HUES64 (cell line): Measurements from ENCODE around the gene RPP21. TPM values are rescaled to one million over a fixed set of nuclear protein-coding genes. Genes with fewer than 3 reads are reported as not detected.

Experiments
- H3K27ac ChIP-seq: 2 replicates; pipeline ENCODE4 v1.7.0; 2013; ENCODE audit warnings: low read depth, low read length, inconsistent platforms
- H3K27me3 ChIP-seq: 2 replicates; pipeline ENCODE4 v1.6.1; 2013; ENCODE audit warnings: mild to moderate bottlenecking, low read length; ENCODE audit not compliant: insufficient read depth
- H3K36me3 ChIP-seq: 2 replicates; pipeline ENCODE4 v1.6.1; 2013; ENCODE audit warnings: mild to moderate bottlenecking, low read length; ENCODE audit not compliant: insufficient read depth
- H3K4me1 ChIP-seq: 2 replicates; pipeline ENCODE4 v1.6.1; 2013; ENCODE audit warnings: mild to moderate bottlenecking, low read length, moderate library complexity; ENCODE audit not compliant: insufficient read depth
- H3K4me3 ChIP-seq: 2 replicates; pipeline ENCODE4 v1.5.1; 2013; ENCODE audit warnings: mild to moderate bottlenecking, low read length, moderate library complexity
- H3K9ac ChIP-seq: 2 replicates; pipeline ENCODE4 v1.6.1; 2013; ENCODE audit warnings: mild to moderate bottlenecking, low read depth, low read length
- H3K9me3 ChIP-seq: 2 replicates; pipeline ENCODE4 v1.6.1; 2013; ENCODE audit warnings: low read depth, low read length; ENCODE audit not compliant: insufficient read depth
- WGBS: fragments of 150-250, 120-280 bp; methylation state at CpG from one replicate; pipeline ENCODE4 v1.1.7; 2013; ENCODE audit warnings: missing lambda C conversion rate; 5-methylcytosine and 5-hydroxymethylcytosine counted together
- polyA plus RNA-seq, 2 experiments: library from polyadenylated mRNA; stranded (reverse); fragments of 50-300 nt; gene quantifications; one replicate each; pipeline ENCODE4 v1.2.3, GENCODE V29; 2013

RPP21 gene
- 56.8 TPM for polyA plus RNA-seq (2013, experiment 1 of 2)
- polyA plus RNA-seq (2013, experiment 2 of 2) = 56.4 TPM

- Histone ChIP-seq H3K4me3 (peak within 1 kb of the TSS; percentile 83), H3K27ac (peak within 1 kb of the TSS; percentile 84), H3K9me3 (no peaks in the 10 kb centered on the region), H3K9ac (peak within 1 kb of the TSS; percentile 89), H3K4me1 (peaks cover 6% of the 10 kb centered on the region), H3K36me3 (peaks cover 41% of the 10 kb centered on the region), H3K27me3 (no peaks in the 10 kb centered on the region)
- 3% methylated on average over 57 of the region's 64 CpGs for WGBS
Observed at GRCh38 chr6:30344868-30345671, at the start of gene RPP21. TSS of gene RPP21 (plus strand) at chr6:30345156. CDS start at chr6:30345172, 16 bp downstream.

DNA sequence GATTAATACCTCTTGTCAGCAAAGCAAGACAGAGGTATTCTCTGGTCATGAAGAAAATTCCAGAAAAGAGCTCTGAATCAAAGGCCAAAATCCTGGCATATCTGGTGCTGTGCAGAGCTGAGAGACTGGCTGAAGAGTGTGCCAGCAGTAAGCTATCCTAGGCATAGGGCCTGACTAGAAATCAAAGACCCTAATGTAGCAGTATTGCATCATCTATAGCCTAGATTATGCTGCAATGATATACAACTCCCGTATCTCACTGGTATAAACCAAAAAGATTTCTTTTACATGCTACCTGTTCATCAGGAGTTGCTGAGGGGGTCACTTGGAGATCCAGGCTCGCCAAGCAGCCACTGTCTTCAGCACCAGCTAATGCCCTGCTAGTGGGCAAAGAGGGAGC is 49.1 kb upstream of the RPP21 start:
- no peak overlapping the region for H3K9ac ChIP-seq
- WGBS = 97% methylated on average over 2 of the region's 2 CpGs
- H3K27me3 ChIP-seq = no peaks in the 10 kb centered on the region
- no peak overlapping the region for H3K27ac ChIP-seq
- no peak overlapping the region for H3K4me3 ChIP-seq
- H3K36me3 ChIP-seq = peaks cover 63% of the 10 kb centered on the region
- no peaks in the 10 kb centered on the region for H3K4me1 ChIP-seq
- peaks cover 40% of the 10 kb centered on the region for H3K9me3 ChIP-seq

GRCh38 chr6:30304002-30304401 is 41.0 kb upstream of the RPP21 start:
- Histone ChIP-seq H3K27ac (no peak overlapping the region), H3K36me3 (peaks cover 79% of the 10 kb centered on the region), H3K4me1 (no peaks in the 10 kb centered on the region), H3K9me3 (peaks cover 49% of the 10 kb centered on the region), H3K9ac (no peak overlapping the region), H3K27me3 (no peaks in the 10 kb centered on the region), H3K4me3 (no peak overlapping the region)
- 71% methylated on average over 2 of the region's 2 CpGs for WGBS

DNA sequence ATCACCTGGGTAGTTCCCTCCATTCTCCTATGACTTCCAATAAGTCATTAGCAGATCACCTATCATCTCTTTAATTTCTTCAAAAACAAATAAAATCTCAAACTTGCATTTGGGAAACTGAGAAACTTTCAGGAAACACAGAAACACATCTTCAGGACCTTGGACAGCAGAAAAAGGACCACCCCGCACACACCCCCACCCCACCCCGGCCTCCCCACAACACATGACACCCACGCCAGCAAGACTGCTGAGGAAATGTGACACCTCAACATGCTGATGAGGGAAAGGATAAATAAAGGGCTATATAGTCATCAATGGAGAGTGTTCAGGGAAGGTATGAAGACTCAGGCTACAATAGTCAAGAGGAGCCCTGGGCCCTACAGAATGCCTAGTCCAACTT is 33.9 kb upstream of the RPP21 start:
- Histone ChIP-seq H3K9ac (no peak overlapping the region), H3K4me1 (0 out of 2 replicates have a peak, but pooled peaks cover 10% of the 10 kb centered on the region), H3K27ac (no peak overlapping the region), H3K27me3 (no peaks in the 10 kb centered on the region), H3K36me3 (peaks cover 73% of the 10 kb centered on the region), H3K9me3 (no peaks in the 10 kb centered on the region), H3K4me3 (no peak overlapping the region)
- WGBS = 100% methylated on average over 1 of the region's 3 CpGs

GRCh38 chr6:30311671-30312070 is 33.3 kb upstream of the RPP21 start:
- H3K9ac ChIP-seq = no peak overlapping the region
- no peaks in the 10 kb centered on the region for H3K27me3 ChIP-seq
- 0 out of 2 replicates have a peak, but pooled peaks cover 10% of the 10 kb centered on the region for H3K4me1 ChIP-seq
- WGBS = 93% methylated on average over 1 of the region's 1 CpG
- H3K4me3 ChIP-seq = no peak overlapping the region
- H3K9me3 ChIP-seq = no peaks in the 10 kb centered on the region
- peaks cover 73% of the 10 kb centered on the region for H3K36me3 ChIP-seq
- H3K27ac ChIP-seq = no peak overlapping the region

GRCh38 chr6:30312266-30312665 is 32.7 kb upstream of the RPP21 start:
- no peak overlapping the region for H3K27ac ChIP-seq
- no peaks in the 10 kb centered on the region for H3K9me3 ChIP-seq
- H3K4me3 ChIP-seq = no peak overlapping the region
- no peaks in the 10 kb centered on the region for H3K27me3 ChIP-seq
- H3K36me3 ChIP-seq = peaks cover 71% of the 10 kb centered on the region
- 97% methylated on average over 2 of the region's 2 CpGs for WGBS
- H3K9ac ChIP-seq = no peak overlapping the region
- 0 out of 2 replicates have a peak, but pooled peaks cover 10% of the 10 kb centered on the region for H3K4me1 ChIP-seq

- peaks cover 66% of the 10 kb centered on the region for H3K36me3 ChIP-seq
- no peak overlapping the region for H3K4me3 ChIP-seq
- no peak overlapping the region for H3K9ac ChIP-seq
- H3K9me3 ChIP-seq = no peaks in the 10 kb centered on the region
- H3K27me3 ChIP-seq = no peaks in the 10 kb centered on the region
- H3K27ac ChIP-seq = no peak overlapping the region
- WGBS = 96% methylated on average over 1 of the region's 1 CpG
- 0 out of 2 replicates have a peak, but pooled peaks cover 10% of the 10 kb centered on the region for H3K4me1 ChIP-seq
Observed at GRCh38 chr6:30312676-30313321, 32.2 kb upstream of the RPP21 start.

GRCh38 chr6:30315156-30315555 is 29.8 kb upstream of the RPP21 start:
- Histone ChIP-seq H3K9me3 (0 out of 2 replicates have a peak, but pooled peaks cover 2% of the 10 kb centered on the region), H3K27ac (no peak overlapping the region), H3K36me3 (peaks cover 54% of the 10 kb centered on the region)

GRCh38 chr6:30317913-30318589 is 26.9 kb upstream of the RPP21 start:
- Histone ChIP-seq H3K4me1 (peaks cover 25% of the 10 kb centered on the region), H3K9me3 (0 out of 2 replicates have a peak, but pooled peaks cover 2% of the 10 kb centered on the region), H3K36me3 (peaks cover 43% of the 10 kb centered on the region), H3K4me3 (no peak overlapping the region), H3K27me3 (no peaks in the 10 kb centered on the region), H3K9ac (no peak overlapping the region), H3K27ac (no peak overlapping the region)
- 88% methylated on average over 6 of the region's 6 CpGs for WGBS

More at GRCh38 chr6:30315156-30315555, 29.8 kb upstream of the RPP21 start:
- WGBS = 96% methylated on average over 3 of the region's 3 CpGs
- Histone ChIP-seq H3K27me3 (no peaks in the 10 kb centered on the region), H3K4me3 (no peak overlapping the region), H3K9ac (no peak overlapping the region), H3K4me1 (0 out of 2 replicates have a peak, but pooled peaks cover 18% of the 10 kb centered on the region)

- Histone ChIP-seq H3K9me3 (0 out of 2 replicates have a peak, but pooled peaks cover 2% of the 10 kb centered on the region), H3K27ac (no peak overlapping the region; the same call in 1 of the 2 replicates), H3K27me3 (no peaks in the 10 kb centered on the region), H3K4me3 (no peak overlapping the region), H3K9ac (no peak overlapping the region), H3K36me3 (peaks cover 33% of the 10 kb centered on the region), H3K4me1 (peaks cover 38% of the 10 kb centered on the region)
- 44% methylated on average over 1 of the region's 1 CpG for WGBS
Observed at GRCh38 chr6:30319146-30319835, 25.7 kb upstream of the RPP21 start.
